Osteoblast (primary cell): Measurements from ENCODE around the gene SDHB. TPM values are rescaled to one million over a fixed set of nuclear protein-coding genes. Genes with fewer than 3 reads are reported as not detected.
A peak's percentile ranks its signal among the peaks of the same experiment; 100 is the strongest.

Experiments used
- DNase-seq: peaks from one replicate; pipeline ENCODE4 v3.0.0; 2011; ENCODE audit warnings: low spot score, mixed read lengths; ENCODE audit not compliant: insufficient read length; ENCODE audit errors: missing footprints
- H2AFZ ChIP-seq: 2 replicates; pipeline ENCODE4 v1.6.0; 2011; ENCODE audit warnings: mild to moderate bottlenecking, low read length
- H3K27ac ChIP-seq: 2 replicates; pipeline ENCODE4 v1.5.1; 2011; ENCODE audit warnings: mild to moderate bottlenecking, low read depth, low read length, moderate library complexity
- H3K27me3 ChIP-seq: 2 replicates; pipeline ENCODE4 v1.6.0; 2012; ENCODE audit warnings: mild to moderate bottlenecking, control low read depth, inconsistent platforms, low read length, moderate library complexity; ENCODE audit not compliant: insufficient read depth
- H3K36me3 ChIP-seq: 2 replicates; pipeline ENCODE4 v1.5.1; 2011; ENCODE audit warnings: mild to moderate bottlenecking, low read length, control low read depth, moderate library complexity; ENCODE audit not compliant: insufficient read depth
- H3K4me1 ChIP-seq: 2 replicates; pipeline ENCODE4 v1.5.1; 2011; ENCODE audit warnings: mild to moderate bottlenecking, low read length, control low read depth, moderate library complexity; ENCODE audit not compliant: insufficient read depth
- H3K4me2 ChIP-seq: 2 replicates; pipeline ENCODE4 v1.6.0; 2011; ENCODE audit warnings: mild to moderate bottlenecking, low read length; ENCODE audit not compliant: insufficient read depth
- H3K4me3 ChIP-seq: fragments of 200-600 bp; sonication (generic); 3 replicates; pipeline ENCODE4 v1.5.1; 2012; ENCODE audit warnings: mild to moderate bottlenecking, low read length, inconsistent platforms; ENCODE audit not compliant: insufficient read depth
- H3K79me2 ChIP-seq: 2 replicates; pipeline ENCODE4 v1.6.0; 2012; ENCODE audit warnings: mild to moderate bottlenecking, low read length, control low read depth, inconsistent platforms; ENCODE audit not compliant: insufficient read depth
- H3K9me3 ChIP-seq: 2 replicates; pipeline ENCODE4 v1.5.1; 2011; ENCODE audit warnings: low read depth, low read length, control low read depth
- H4K20me1 ChIP-seq: 2 replicates; pipeline ENCODE4 v1.6.0; 2012; ENCODE audit warnings: mild to moderate bottlenecking, low read length, control low read depth; ENCODE audit not compliant: insufficient read depth
- CTCF ChIP-seq: IDR thresholded peaks from 2 replicates; pipeline ENCODE4 v1.5.1; 2011; ENCODE audit warnings: mild to moderate bottlenecking, low read depth, low read length, moderate library complexity; ENCODE audit errors: extremely low read depth
- total RNA-seq: library from RNA; depleted of rRNA; stranded (reverse); fragments of >200 nt; gene quantifications from 2 replicates; pipeline ENCODE4 v1.2.3, GENCODE V29; 2012

Gene SDHB
- total RNA-seq, 1 donor = 87.6 TPM

- H2AFZ ChIP-seq = peak overlapping the region; percentile 78
- no peaks in the 10 kb centered on the region for H3K9me3 ChIP-seq
- H3K27ac ChIP-seq = peak overlapping the region; percentile 46
- peak overlapping the region; percentile 57 for H3K4me3 ChIP-seq
- TF ChIP-seq CTCF = peak; percentile 83
- H3K36me3 ChIP-seq = peaks cover 46% of the 10 kb centered on the region
- H3K79me2 ChIP-seq = peaks cover 50% of the 10 kb centered on the region
- peak overlapping the region; percentile 80 for H3K4me2 ChIP-seq
- H3K27me3 ChIP-seq = no peaks in the 10 kb centered on the region
- peaks cover 14% of the 10 kb centered on the region for H4K20me1 ChIP-seq
- peaks cover 6% of the 10 kb centered on the region for H3K4me1 ChIP-seq
- peak; percentile 83 for DNase-seq
Observed at GRCh38 chr1:17045634-17046333, 8.0 kb downstream of the SDHB start.

GRCh38 chr1:17045150-17045549 lies 8.7 kb downstream of the SDHB start:
- H3K4me1 ChIP-seq = peaks cover 6% of the 10 kb centered on the region
- peaks cover 14% of the 10 kb centered on the region for H4K20me1 ChIP-seq
- H3K4me3 ChIP-seq = no peak overlapping the region
- peaks cover 47% of the 10 kb centered on the region for H3K79me2 ChIP-seq
- H3K4me2 ChIP-seq = no peak overlapping the region
- no peak for TF ChIP-seq CTCF
- H3K36me3 ChIP-seq = peaks cover 40% of the 10 kb centered on the region
- H3K9me3 ChIP-seq = no peaks in the 10 kb centered on the region
- no peaks in the 10 kb centered on the region for H3K27me3 ChIP-seq
- H3K27ac ChIP-seq = no peak overlapping the region
- H2AFZ ChIP-seq = no peak overlapping the region
- DNase-seq = no peak

- Histone ChIP-seq H2AFZ (no peak overlapping the region), H3K9me3 (no peaks in the 10 kb centered on the region), H3K27me3 (no peaks in the 10 kb centered on the region), H3K4me1 (peaks cover 6% of the 10 kb centered on the region), H3K4me2 (no peak overlapping the region), H4K20me1 (peaks cover 14% of the 10 kb centered on the region), H3K36me3 (peaks cover 45% of the 10 kb centered on the region), H3K27ac (no peak overlapping the region), H3K4me3 (no peak overlapping the region), H3K79me2 (peaks cover 41% of the 10 kb centered on the region)
- no peak for DNase-seq
- TF ChIP-seq CTCF = no peak
Observed at GRCh38 chr1:17043676-17044075, 10.2 kb downstream of the SDHB start.

- H3K4me1 ChIP-seq = no peaks in the 10 kb centered on the region
- no peak overlapping the region for H3K4me3 ChIP-seq
- H4K20me1 ChIP-seq = no peaks in the 10 kb centered on the region
- peak overlapping the region; percentile 31 for H3K27ac ChIP-seq
- peaks cover 52% of the 10 kb centered on the region for H3K36me3 ChIP-seq
- H3K27me3 ChIP-seq = no peaks in the 10 kb centered on the region
- no peak for TF ChIP-seq CTCF
- H3K79me2 ChIP-seq = peaks cover 29% of the 10 kb centered on the region
- H3K9me3 ChIP-seq = no peaks in the 10 kb centered on the region
- no peak overlapping the region for H3K4me2 ChIP-seq
- no peak for DNase-seq
- no peak overlapping the region for H2AFZ ChIP-seq
Observed at GRCh38 chr1:17040135-17040534, 13.7 kb downstream of the SDHB start.
